GM18868 (cell line): ENCODE measurements around the gene TMEM61.
"Not testable (repeated sequence)": the region's sequence is repeated elsewhere in the genome, so short reads cannot be mapped to it uniquely, and the experiment has no call there.

ENCODE experiments used
- ATAC-seq: cut with Tn5 transposase; IDR thresholded peaks from one replicate; pipeline ENCODE4 v1.9.1; 2021; ENCODE audit warnings: mild to moderate bottlenecking, moderate library complexity; ENCODE audit not compliant: unreplicated experiment

TMEM61 gene

DNA sequence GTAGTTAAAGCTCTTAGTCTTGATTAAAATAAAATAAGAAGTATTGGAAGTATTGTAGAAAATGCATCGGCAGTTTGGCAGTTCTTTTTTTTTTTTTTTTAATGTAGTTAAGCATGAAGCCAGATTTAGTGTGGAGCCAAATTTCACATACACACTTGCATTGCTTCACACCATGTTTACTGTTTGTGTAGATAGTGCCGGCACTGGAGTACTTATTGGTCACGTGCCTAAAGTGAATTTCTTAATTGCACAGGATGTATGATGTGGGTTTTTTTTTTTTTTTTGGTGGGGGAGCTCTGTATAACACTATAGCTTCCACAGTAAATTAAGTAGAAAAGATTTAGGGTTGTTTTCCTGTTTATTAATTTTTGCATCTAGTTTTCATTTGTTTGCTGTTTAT is 21.2 kb upstream of the TMEM61 start:
- ATAC-seq = no peak

DNA sequence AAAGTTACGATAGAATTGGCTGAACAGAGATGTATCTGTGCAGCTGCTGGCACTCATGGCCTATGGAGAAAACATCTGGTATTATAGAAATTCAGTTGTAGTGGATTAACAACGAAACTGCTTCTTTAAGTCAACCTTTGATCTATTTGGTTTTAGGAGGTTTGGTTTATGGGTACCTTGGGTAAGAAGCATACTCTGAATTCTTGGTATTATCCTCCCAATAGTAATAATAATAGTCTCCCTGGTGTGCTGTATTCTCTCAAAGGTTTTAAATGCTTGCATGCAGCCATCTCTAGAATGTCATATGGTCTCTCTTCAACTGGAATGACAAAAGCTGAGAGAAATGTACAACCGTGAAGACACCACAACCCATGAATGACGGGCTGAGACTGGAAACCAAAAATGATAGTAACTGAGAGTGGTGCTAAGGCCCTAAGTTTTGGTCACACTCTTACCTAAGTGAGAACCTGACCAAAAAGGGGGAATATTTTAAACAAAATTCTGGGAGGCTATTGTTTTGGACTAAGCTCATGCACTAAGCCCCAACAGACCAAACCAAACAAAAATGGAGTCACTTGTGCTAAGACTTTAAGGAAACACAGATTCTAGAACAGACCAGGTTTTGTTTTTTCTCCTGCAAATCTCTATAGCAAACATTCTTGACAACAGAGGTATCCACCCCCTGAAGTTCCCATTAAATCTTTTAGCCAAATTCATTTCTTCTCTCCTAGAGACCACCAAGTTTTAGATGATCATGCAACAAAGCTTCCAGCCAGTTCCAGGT is 17.6 kb upstream of the TMEM61 start:
- ATAC-seq = no peak

DNA sequence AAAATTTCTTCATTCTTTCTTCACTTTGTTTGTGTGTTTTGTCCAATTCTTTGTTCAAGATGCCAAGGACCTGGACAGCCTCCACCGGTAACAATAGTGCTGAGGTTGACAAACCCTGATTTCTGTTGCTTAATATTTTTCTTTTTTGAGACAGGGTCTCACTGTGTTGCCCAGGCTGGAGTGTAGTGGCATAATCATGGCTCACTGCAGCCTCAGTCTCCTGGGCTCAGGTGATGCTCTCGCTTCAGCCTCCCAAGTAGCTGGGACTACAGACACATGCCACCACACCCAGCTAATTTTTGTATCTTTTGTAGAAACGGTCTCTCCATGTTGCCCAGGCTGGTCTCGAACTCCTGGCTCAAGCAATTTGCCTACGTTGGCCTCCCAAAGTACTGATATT is 16.6 kb upstream of the TMEM61 start:
- ATAC-seq = not testable (repeated sequence)

DNA sequence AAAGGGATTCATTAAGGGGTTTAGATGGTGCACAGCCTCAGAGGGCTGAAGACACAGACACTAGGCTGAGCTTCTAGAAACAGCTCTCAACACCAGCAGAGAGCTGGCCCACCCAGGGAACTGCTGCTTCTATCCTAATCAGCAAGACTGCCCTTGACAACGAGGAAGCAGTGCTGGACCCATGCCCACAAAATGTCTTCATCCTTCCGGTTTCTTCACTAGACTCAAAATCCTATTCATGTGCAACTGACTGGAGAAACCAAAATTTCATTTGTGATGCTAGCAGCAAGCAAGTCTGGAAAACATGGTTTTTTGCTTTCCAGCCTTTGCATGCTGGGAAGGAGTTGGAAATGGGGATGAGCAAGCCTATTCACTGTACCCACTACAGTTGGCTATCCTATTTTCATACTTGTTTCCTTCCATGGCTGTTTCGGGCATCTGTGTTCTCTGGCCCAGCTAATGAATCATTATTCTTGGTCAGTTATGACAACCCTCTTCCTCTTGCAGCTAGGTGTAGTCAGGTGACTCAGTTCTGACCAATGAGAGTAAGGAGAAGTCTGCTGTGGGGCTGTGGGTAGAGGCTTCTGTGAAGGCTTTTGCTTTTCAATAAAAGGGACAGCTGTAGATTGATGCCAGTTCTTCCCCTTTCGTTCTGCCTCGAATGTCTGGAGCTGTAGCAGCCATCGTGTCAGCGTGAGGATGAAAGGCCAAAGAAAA is 14.6 kb upstream of the TMEM61 start:
- ATAC-seq = peak; percentile 90

DNA sequence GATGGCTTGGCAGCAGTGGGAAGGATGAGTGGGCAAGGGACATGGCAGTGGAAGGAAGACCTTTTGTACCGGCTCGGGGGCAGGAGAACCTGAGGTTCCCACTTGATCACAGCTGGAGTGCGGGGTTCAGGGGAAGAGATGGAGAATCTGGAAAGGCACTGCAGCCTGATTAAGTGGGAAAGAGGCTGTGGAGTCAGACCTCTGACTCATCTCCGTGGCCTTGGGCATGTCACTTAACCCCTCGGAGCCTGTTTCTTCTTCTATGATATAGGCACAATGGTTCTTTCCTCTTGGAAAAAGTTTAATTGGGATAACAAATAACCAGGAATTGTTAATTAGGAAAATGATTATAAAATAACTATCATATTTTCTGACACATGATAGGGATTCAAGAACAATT is 13.1 kb upstream of the TMEM61 start:
- ATAC-seq = no peak

DNA sequence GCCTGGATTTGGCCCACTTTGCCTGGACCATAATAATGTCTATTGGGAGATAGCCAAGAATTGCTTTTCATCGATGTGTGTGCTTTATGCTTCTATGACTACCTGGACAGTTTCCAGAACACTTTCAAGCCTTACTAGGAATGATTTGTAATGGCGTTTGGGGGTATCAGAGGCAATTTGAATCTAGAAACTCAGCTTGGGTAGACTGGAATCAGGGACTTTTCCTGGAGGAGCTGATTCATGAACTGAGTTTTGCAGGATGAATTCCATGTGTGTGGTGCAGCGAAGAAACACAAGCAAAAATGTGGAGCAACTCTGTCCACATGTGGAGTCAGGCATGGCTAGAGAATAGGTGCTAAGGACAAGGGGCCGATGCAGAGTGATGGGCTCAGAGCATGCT is 11.9 kb upstream of the TMEM61 start:
- no peak for ATAC-seq

DNA sequence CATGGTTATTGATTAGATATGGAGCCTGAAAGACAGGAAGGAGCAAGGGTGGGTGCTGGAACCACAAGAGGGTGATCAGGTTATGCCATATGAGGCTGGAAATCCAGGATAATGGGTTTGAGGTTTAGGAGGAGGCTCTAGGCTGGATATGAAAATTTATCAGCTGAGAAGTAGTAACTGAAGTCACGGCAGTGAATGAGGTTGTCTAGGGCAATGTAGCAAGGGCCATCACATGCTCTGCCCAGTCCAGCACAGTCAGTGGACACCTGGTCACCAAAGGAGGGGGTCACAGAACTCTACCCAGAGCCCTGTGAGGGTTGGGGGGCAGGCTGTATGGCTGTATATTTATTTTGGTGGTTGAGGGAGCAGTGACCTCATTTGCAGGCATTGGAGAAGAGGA is 10.5 kb upstream of the TMEM61 start:
- ATAC-seq = no peak

DNA sequence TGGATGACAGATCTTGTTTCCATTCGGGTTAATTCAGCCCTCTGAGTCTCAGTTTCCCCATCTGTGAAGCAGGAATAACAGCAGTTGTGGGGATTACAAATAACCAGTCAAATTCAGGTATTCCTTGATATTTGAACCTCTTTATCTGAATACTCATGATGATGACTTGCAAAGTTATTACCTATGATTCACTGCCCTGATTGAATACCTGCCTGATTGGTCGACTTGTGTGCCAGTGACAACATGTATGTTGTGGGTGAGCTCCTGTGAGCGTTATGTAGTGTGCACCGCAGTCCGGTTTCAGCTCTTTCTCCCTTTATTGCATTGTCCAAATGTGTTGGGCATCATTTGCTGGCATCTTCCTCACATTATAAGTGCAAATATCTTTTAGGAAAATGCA is 9.5 kb upstream of the TMEM61 start:
- no peak for ATAC-seq

DNA sequence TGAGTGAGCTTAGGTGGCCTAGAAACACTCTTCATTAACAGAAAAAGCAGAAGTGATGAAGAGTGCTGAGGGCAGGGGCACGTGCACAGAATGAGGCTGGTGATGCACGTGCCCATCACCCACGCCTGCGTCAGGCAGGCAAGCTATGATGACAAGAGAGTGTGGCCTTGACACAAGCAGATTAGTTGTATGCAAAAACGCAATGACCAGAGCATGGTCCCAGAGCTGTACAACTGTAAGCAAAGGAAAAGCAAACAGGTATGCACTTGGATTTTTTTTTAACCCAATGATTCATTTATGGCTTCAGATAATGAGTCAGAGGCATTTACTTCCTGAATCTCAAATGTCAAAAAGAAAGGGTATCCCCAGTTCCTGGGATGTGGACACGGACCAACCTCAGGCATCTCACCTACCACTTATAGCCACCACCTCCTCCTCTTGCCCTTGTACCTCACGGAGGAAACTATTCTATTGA is 9.1 kb upstream of the TMEM61 start:
- ATAC-seq = peak; percentile 91

DNA sequence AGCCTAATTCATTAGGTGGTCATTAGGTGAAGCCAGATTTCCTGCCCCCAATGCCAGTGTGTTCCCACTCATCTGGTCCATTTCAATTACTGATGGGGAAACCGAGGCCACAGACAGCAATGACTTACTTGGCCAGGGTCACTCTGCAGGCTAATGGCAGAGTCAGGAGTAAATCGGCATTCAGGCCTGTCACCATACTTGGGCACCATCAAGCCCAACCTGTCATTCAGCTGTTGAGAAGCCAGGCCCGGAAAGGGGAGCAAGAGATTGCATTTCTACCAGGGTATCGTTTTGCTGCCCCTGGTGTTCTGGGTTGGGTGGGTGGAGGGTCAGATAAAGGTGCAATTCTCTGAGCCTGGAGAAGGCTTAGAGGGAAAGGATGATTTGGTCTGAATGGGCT is 8.0 kb upstream of the TMEM61 start:
- no peak for ATAC-seq

DNA sequence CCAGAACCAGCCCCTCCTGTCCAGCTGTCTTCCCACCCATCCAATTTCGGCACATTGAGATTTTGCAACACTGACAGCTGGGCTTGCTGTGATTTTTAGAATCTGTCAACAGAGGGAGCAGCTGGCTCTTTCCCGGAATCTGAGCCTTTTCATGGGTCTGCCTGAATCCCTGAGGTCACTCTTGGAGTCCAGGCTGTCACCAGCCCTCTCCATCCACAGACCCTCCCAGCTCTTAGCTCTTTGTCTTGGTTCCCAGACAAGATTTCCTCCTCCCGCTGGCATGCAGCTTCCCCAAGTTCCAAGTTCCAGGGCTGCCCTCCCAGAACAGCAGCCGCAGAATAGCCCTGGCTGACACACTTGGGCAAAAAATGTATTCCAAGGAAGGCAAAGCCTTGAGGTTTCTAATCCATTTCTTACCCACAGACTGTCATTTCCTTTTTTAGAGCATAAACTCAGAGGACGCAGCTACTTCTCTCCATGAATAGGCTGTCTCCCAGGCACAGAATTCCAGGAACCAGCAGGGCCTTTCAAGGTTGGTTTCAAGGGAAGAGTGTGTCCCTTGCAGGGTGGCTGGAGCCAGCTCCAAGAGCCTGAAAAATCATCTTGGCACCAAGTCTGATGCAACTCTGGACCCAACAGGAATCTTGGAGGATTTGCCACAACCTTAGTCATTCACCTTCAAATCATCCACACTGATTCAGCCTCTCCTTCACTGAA is 7.1 kb upstream of the TMEM61 start:
- no peak for ATAC-seq

DNA sequence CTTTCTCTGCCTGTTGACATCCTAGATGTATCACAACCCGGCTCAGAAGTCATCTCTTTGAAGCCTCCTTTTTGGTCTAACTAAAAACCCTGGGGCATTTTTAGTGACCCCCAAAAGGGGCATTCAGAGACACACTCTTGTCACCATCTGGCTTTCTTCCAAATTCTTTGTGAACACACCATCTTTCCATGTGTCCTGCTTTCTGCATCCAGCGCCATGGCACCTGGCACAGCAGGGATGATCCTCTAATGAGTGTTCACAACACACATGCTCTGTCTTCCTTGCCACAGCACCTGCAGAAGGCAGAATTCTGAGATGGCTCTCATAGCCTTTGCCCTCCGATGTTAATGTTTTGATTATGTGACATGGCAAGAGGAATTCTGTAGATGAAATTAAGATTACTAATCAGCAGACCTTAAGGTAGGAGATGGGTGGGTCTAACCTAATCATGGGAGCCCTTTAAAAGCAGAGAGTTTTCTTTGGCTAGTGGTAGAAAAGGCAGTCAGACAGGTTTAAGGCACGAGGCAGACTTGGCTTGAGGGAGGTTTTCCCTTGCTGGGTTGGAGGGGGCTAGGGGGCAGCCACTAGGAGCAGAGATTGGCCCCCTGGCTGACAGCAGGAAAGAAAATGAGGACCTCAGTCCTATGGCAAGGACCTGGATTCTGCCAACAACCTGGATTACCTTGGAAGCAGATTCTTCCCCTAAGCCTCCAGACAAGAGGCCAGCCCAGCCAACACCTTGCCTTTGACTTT is 4.9 kb upstream of the TMEM61 start:
- no peak for ATAC-seq

DNA sequence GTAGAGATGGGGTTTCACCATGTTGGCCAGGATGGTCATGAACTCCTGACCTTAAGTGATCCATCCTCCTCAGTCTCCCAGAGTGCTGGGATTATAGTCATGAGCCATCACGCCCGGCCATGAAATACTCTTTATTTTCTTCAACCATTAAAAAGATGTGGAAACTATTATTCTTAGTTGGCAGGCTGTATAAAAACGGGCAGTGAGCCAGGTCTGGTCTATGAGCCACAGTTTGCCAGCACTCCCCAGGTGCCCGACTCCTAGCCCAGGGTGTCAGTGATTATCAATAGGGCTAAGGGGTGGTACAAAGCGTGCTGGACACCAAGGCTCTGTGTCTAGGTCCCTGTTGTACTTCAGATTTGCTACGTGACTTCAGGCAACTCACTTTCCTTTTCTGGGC is 3.7 kb upstream of the TMEM61 start:
- no peak for ATAC-seq

DNA sequence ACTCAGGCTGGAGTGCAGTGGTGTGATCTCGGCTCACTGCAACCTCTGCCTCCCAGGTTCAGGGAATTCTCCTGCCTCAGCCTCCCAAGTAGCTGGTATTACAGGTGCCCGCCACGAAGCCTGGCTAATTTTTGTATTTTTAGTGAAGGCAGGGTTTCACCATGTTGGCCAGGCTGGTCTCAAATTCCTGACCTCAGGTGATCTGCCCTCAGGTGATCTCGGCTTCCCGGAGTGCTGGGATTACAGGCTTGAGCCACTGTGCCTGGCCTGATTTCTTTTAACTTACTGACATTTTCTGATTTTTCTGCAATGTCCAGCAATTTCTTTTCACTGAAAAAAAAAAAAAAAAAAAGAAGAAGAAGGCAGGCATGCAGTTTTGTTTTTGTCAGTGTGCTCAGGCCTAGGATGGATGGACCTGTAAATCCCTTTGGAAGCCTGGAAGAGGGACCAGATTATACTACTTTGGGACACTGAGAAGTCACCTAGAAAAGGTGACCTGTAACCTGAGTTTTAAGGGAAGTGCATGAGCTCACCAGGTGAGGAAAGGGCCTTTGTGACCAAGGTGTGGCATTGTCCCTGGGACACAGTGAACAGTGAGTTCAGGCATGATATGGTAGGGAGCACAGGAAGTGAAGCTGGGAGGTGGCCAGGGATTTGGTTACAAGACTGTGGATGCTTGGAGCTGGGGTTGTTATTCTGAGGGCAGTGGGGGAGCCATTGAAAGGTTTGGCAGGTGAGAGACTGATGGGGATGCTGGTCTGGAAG is 2.7 kb upstream of the TMEM61 start:
- no peak for ATAC-seq

DNA sequence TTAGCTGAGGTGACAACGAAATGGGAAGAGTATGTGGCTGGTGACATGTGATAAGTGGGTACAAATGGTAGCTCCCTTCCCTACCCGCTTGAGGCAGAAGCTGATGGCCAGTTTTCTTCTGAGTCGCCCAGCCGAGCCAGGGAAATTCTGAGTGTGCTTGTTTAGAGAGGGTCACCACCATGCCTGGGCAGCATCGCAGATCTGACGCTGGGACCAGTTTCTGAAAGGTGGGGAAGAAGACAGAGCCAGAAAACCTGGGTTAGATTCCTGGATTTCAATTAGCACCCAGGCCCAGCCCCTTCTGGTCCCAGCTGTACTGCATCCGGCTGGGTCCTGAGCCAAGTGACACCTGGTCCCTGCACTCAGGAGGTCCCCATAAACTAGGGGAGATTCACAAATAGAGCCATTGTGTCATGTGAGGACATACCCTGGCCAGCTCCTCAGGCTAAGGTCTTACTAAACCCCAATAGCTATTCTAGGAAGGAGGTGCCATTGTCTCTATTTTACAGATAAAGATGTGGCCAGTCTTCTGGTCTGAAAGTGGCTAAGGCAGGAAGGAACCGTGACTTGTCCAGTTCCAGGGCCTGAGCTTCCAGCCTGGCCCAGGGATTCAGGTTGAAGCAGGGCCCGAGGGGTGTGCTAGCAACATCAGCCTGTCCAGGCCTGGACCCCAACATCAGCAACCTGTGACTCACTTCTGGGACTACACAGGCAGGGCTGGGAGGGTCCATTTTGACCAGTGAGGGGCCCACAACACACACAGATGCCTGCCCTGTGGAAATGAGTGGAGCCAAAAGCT is 1.7 kb upstream of the TMEM61 start:
- ATAC-seq = no peak

DNA sequence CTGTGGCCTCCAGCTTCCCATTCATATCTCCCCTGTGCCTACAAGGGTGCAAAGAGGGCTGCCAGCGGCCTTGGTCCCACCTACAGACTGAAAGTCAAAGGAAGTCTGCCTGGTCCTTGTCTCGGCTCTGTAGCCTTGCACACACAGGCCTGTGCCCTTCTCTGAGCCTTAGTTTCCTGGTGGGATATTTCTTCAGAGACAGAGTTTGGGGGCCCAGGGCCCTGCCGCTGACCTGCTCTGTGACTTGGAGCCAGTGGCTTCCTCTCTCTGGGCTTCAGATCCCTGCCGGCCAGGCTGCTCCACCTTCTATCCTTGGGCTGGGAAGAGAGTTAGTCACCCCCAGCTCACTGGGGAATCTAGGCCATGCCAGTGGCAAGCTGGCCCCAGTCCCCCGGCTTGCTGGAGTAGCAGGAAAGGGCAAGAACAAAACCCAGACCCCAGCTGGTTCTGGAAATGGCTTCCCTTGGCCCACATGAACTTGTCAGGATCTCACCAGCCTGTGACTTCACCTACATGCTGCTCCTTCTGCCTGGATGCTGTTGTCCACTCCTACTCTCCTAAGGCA is 1.0 kb upstream of the TMEM61 start:
- ATAC-seq = no peak

DNA sequence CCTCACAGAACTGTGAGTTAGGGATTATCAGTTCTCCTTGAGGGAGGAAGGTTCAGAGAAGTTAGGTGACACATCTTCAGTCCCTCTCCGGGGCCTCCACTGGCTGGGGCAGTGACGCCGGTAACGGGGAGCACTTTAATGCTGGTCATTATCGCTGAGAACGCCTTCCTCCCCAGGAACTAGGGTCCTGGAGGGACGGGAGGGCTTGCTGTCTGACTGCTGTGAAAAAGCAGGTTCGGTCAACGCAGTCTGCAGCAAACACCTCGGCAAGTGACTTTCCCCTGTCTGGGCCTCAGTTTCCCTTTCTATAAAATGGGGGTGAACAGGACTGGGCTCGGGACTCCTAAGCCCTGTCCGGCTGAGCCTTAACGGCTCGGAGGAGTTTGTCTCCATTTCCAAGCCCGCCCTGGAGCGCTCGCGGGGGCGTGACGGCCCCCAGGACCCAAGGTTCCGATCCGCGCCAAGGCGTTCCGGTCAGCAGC is 341 bp upstream of the TMEM61 start:
- ATAC-seq = no peak

DNA sequence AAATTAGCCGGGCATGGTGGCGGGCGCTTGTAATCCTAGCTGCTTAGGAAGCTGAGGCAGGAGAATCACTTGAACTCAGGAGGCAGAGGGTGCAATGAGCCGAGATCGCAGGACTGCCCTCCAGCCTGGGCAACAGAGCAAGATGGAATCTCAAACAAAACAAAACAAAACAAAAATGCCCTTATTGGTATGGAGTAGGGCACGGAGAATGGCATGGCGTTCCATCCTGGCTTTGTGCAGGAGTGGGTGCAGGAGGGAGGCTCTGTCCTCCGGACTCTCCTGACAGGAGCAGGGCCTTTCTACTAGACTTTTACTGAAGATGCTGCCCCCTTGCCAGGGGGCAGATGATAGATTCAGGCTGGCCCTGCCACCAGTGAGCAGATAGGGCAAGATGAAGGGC is 1.0 kb downstream of the TMEM61 start:
- ATAC-seq = no peak

DNA sequence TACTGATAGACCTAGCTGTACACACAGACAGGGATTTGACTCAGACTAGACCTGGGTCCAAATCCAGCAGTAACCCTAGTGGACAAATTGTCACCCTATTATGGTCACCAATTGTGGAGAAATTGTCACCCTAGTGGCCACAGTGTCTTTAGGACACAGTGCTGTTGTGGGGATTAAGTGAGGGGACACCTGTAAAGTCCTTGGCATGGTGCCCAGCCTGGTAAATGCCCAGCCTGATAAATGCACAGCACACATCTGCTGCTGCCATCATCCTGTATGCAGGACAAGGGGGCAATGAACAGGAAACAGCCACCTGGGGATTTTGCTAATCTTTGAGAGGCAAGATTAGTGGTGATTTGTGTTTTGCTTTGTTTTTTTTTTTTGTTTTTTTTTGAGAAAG is 2.3 kb downstream of the TMEM61 start:
- ATAC-seq = no peak
